Posterior vena cava (tissue), 2 donors: ENCODE data around the gene PPP1R36. TPM values are rescaled to one million over a fixed set of nuclear protein-coding genes. Genes with fewer than 3 reads are reported as not detected.

ENCODE experiments used
- DNase-seq: peaks from one replicate; pipeline ENCODE4 v3.0.0-alpha.2; 2020; ENCODE audit warnings: low spot score
- intact Hi-C, 2 donors: fragments of 100-400 bp; cut with DNase I; formaldehyde crosslinking; loops; one replicate each; pipeline versions ENCODE4 v1.14.1 to v1.14.2; 2022 to 2023
- total RNA-seq, 2 donors: library from RNA; stranded (reverse); fragmentation: NEBNext Ultra II Directional; extraction: Animal tissue kit (Norgen Biotek cat#: 25700); gene quantifications; one replicate each; pipeline ENCODE4 v1.2.1, GENCODE V29; 2021
- donor health status: DM: yes; HTN: yes; CAD: no.
- donor health status: DM: yes; HTN: yes; CAD: no.

PPP1R36 gene
- total RNA-seq, 2 donors from 2014 or later: 0.62 to 0.65 TPM

- intact Hi-C loops: loop anchor here in 1 of 2 donors (10.0 kb wide), 1 partner anchor 87 kb away; the partner anchor contains the start of genes HSPA2 and PPP1R36
- no peak for DNase-seq
These were observed 82.3 kb downstream of the PPP1R36 start for GRCh38 chr14:64632056-64632455.

DNA sequence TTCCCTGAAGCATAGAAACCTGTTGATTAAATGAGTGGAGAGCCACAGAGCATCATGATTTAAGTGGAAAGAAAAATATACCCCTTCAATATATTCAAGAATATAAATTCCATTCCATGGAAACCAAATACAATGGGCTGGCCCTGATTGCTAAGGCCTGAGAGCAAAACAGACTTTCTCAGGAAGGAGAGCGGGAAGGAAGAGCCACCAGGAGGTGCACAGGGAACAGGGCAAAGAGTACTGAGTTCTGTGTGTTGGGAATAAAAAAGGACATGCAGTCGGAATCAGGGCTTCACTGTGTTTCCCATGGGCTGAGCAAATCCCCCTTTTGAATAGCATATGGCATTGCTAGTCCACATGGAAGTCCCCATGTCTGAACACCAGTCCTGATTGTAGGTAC is 84.8 kb downstream of the PPP1R36 start:
- no peak for DNase-seq
- intact Hi-C loops: loop anchor here in 1 of 2 donors (10.0 kb wide), 1 partner anchor 90 kb away; the partner anchor contains the start of genes HSPA2 and PPP1R36

GRCh38 chr14:64636208-64636979 is 86.6 kb downstream of the PPP1R36 start:
- peak; percentile 91 for DNase-seq
- intact Hi-C loops: loop anchor here (5.0 to 10.0 kb wide), 2 partner anchors 92 to 94 kb away; partner anchors contain the start of genes HSPA2 (in 2 of the 2) and PPP1R36 (in 1 of the 2)

GRCh38 chr14:64636980-64637429 is 87.2 kb downstream of the PPP1R36 start:
- intact Hi-C loops: loop anchor here (5.0 to 10.0 kb wide), 2 partner anchors 92 to 95 kb away; partner anchors contain the start of genes HSPA2 (in 2 of the 2) and PPP1R36 (in 1 of the 2)
- no peak for DNase-seq

- intact Hi-C loops: loop anchor here (5.0 to 10.0 kb wide), 2 partner anchors 93 to 96 kb away; partner anchors contain the start of genes HSPA2 (in 2 of the 2) and PPP1R36 (in 1 of the 2)
These were observed 88.1 kb downstream of the PPP1R36 start for GRCh38 chr14:64637735-64638473.

GRCh38 chr14:64638625-64639024 is 88.9 kb downstream of the PPP1R36 start:
- DNase-seq: no peak
- intact Hi-C loops: loop anchor here (5.0 to 10.0 kb wide), 2 partner anchors 94 to 96 kb away; partner anchors contain the start of genes HSPA2 (in 2 of the 2) and PPP1R36 (in 1 of the 2)

More at GRCh38 chr14:64637735-64638473, 88.1 kb downstream of the PPP1R36 start:
- DNase-seq: no peak

Other genes starting within 250 kb of the PPP1R36 start
- gene MTHFD1, start 161.6 kb upstream of the PPP1R36 start, total RNA-seq: 10 to 100 TPM; 40.5 to 49.9 TPM
- 1 to 10 TPM; 2.4 to 3.1 TPM for gene AKAP5, start 84.5 kb upstream of the PPP1R36 start, total RNA-seq
- 10 to 100 TPM; 13.3 to 14.1 TPM for gene ZBTB25, start 46.1 kb upstream of the PPP1R36 start, total RNA-seq
- gene ZBTB1, start 45.2 kb upstream of the PPP1R36 start, total RNA-seq: 10 to 100 TPM; 34.7 to 34.8 TPM
- 10 to 100 TPM; 32.7 to 49.0 TPM for gene HSPA2, start 9.2 kb upstream of the PPP1R36 start, total RNA-seq
- gene PLEKHG3, start 154.5 kb downstream of the PPP1R36 start, total RNA-seq: 10 to 100 TPM; 54.6 to 58.1 TPM